Neural cell (in vitro differentiated cells): ENCODE data around the gene APC.

Experiments
- EP300 ChIP-seq: fragments of 450-650 bp; conservative IDR thresholded peaks from 2 replicates; pipeline ENCODE4 v1.6.1; 2014; ENCODE audit warnings: antibody characterized with exemption, mild to moderate bottlenecking, moderate library complexity; ENCODE audit not compliant: poor library complexity, severe bottlenecking
- TF ChIP-seq, protein P1 (sequence below): fragments of 450-650 bp; IDR thresholded peaks from 2 replicates; pipeline ENCODE4 v1.5.1; 2014; ENCODE audit warnings: antibody characterized with exemption, mild to moderate bottlenecking, moderate library complexity; ENCODE audit not compliant: poor library complexity, severe bottlenecking

DNA sequence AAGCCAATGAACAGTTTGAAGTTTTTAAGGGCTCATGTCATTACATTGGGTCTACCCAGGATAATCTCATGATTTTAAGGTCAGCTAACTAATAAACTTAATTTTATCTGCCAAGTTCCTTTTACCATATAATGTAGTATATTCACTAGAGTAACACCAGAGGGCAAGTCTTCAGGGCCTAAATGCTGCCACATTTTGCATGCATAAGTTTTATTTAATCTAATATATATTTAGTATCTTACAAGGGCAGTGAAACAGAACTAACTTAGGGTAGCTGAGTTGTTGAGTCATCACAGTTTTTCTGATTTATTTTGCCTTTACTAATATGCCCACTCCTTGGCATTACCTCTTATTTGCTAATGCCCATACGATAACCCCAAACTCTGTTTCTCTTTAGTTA lies 8.1 kb upstream of the APC start:
- TF ChIP-seq EP300, result no peak
- TF ChIP-seq, protein P1, sequence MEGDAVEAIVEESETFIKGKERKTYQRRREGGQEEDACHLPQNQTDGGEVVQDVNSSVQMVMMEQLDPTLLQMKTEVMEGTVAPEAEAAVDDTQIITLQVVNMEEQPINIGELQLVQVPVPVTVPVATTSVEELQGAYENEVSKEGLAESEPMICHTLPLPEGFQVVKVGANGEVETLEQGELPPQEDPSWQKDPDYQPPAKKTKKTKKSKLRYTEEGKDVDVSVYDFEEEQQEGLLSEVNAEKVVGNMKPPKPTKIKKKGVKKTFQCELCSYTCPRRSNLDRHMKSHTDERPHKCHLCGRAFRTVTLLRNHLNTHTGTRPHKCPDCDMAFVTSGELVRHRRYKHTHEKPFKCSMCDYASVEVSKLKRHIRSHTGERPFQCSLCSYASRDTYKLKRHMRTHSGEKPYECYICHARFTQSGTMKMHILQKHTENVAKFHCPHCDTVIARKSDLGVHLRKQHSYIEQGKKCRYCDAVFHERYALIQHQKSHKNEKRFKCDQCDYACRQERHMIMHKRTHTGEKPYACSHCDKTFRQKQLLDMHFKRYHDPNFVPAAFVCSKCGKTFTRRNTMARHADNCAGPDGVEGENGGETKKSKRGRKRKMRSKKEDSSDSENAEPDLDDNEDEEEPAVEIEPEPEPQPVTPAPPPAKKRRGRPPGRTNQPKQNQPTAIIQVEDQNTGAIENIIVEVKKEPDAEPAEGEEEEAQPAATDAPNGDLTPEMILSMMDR, result no peak
